H9 (cell line): ENCODE data around the gene LPP. TPM values are rescaled to one million over a fixed set of nuclear protein-coding genes. Genes with fewer than 3 reads are reported as not detected.

Experiments used
- DNase-seq: peaks from one replicate; pipeline ENCODE4 v3.0.0-alpha.2; 2017
- H2AFZ ChIP-seq: one replicate; pipeline ENCODE4 v1.6.1; 2013; ENCODE audit warnings: mild to moderate bottlenecking, low read length, control low read depth, moderate library complexity
- H2AK5ac ChIP-seq: 2 replicates; pipeline ENCODE4 v1.6.1; 2013; ENCODE audit warnings: low read length, control low read depth, mixed read lengths; ENCODE audit not compliant: insufficient read length
- H2BK120ac ChIP-seq: one replicate; pipeline ENCODE4 v1.6.1; 2013; ENCODE audit warnings: low read depth, mild to moderate bottlenecking, low read length, control low read depth, inconsistent platforms; ENCODE audit not compliant: poor library complexity, severe bottlenecking
- H2BK12ac ChIP-seq: 2 replicates; pipeline ENCODE4 v1.6.1; 2013; ENCODE audit warnings: low read length, control low read depth, mixed read lengths, low read depth; ENCODE audit not compliant: insufficient read length
- H2BK15ac ChIP-seq: 2 replicates; pipeline ENCODE4 v1.6.1; 2013; ENCODE audit warnings: low read depth, low read length, control low read depth
- H2BK20ac ChIP-seq: one replicate; pipeline ENCODE4 v1.6.1; 2013; ENCODE audit warnings: low read depth, mild to moderate bottlenecking, low read length, control low read depth, inconsistent platforms; ENCODE audit not compliant: poor library complexity, severe bottlenecking
- H2BK5ac ChIP-seq: 2 replicates; pipeline ENCODE4 v1.6.1; 2013; ENCODE audit warnings: low read length, control low read depth, mixed read lengths; ENCODE audit not compliant: insufficient read length
- H3K14ac ChIP-seq: 2 replicates; pipeline ENCODE4 v1.6.1; 2013; ENCODE audit warnings: low read length, control low read depth; ENCODE audit not compliant: insufficient read depth
- H3K18ac ChIP-seq: 2 replicates; pipeline ENCODE4 v1.6.1; 2013; ENCODE audit warnings: low read depth, mild to moderate bottlenecking, mixed read lengths, low read length, control low read depth; ENCODE audit not compliant: insufficient read length
- H3K23ac ChIP-seq: 2 replicates; pipeline ENCODE4 v1.6.1; 2013; ENCODE audit warnings: low read length, control low read depth, mixed read lengths, low read depth; ENCODE audit not compliant: insufficient read length
- H3K23me2 ChIP-seq: 2 replicates; pipeline ENCODE4 v1.6.1; 2013; ENCODE audit warnings: low read depth, mild to moderate bottlenecking, mixed read lengths, low read length, control low read depth; ENCODE audit not compliant: insufficient read length, poor library complexity, severe bottlenecking
- H3K27ac ChIP-seq: 2 replicates; pipeline ENCODE4 v1.5.1; 2013; ENCODE audit warnings: low read length, control low read depth, mixed read lengths, low read depth; ENCODE audit not compliant: insufficient read length
- H3K27me3 ChIP-seq: 2 replicates; pipeline ENCODE4 v1.6.1; 2013; ENCODE audit warnings: low read length, control low read depth, inconsistent platforms; ENCODE audit not compliant: insufficient read depth
- H3K4ac ChIP-seq: 2 replicates; pipeline ENCODE4 v1.6.1; 2013; ENCODE audit warnings: low read depth, mild to moderate bottlenecking, control low read depth, inconsistent platforms, low read length, moderate library complexity
- H3K4me1 ChIP-seq: 2 replicates; pipeline ENCODE4 v1.6.1; 2013; ENCODE audit warnings: low read length, control low read depth, inconsistent platforms; ENCODE audit not compliant: insufficient read depth
- H3K4me2 ChIP-seq: 2 replicates; pipeline ENCODE4 v1.6.1; 2013; ENCODE audit warnings: low read length, control low read depth, mixed read lengths; ENCODE audit not compliant: insufficient read length, insufficient read depth
- H3K56ac ChIP-seq: 2 replicates; pipeline ENCODE4 v1.6.1; 2013; ENCODE audit warnings: low read depth, mild to moderate bottlenecking, mixed read lengths, low read length, control low read depth; ENCODE audit not compliant: insufficient read length
- H3K79me1 ChIP-seq: 2 replicates; pipeline ENCODE4 v1.6.1; 2013; ENCODE audit warnings: low read depth, mild to moderate bottlenecking, moderate library complexity, low read length, control low read depth, inconsistent platforms; ENCODE audit not compliant: insufficient read depth, poor library complexity, severe bottlenecking
- H3K79me2 ChIP-seq: 2 replicates; pipeline ENCODE4 v1.6.1; 2013; ENCODE audit warnings: low read length, control low read depth, inconsistent platforms; ENCODE audit not compliant: insufficient read depth
- H3K9ac ChIP-seq: 2 replicates; pipeline ENCODE4 v1.6.1; 2013; ENCODE audit warnings: low read length, control low read depth, mixed read lengths; ENCODE audit not compliant: insufficient read length; ENCODE audit errors: extremely low read depth
- H3K9me3 ChIP-seq: one replicate; pipeline ENCODE4 v1.6.1; 2013; ENCODE audit warnings: low read depth, low read length, inconsistent platforms; ENCODE audit not compliant: control insufficient read depth
- H3T11ph ChIP-seq: one replicate; pipeline ENCODE4 v1.6.1; 2013; ENCODE audit warnings: mild to moderate bottlenecking, low read length, control low read depth, inconsistent platforms
- H4K20me1 ChIP-seq: one replicate; pipeline ENCODE4 v1.6.1; 2013; ENCODE audit not compliant: control insufficient read depth, insufficient read length, insufficient read depth
- H4K5ac ChIP-seq: 2 replicates; pipeline ENCODE4 v1.6.1; 2013; ENCODE audit warnings: low read depth, mild to moderate bottlenecking, mixed read lengths, low read length, control low read depth; ENCODE audit not compliant: insufficient read length
- H4K8ac ChIP-seq: replicated peaks from 2 replicates; pipeline ENCODE4 v1.6.1; 2013; ENCODE audit warnings: low read length, control low read depth, mixed read lengths, low read depth; ENCODE audit not compliant: insufficient read length
- H4K91ac ChIP-seq: 2 replicates; pipeline ENCODE4 v1.6.1; 2013; ENCODE audit warnings: low read depth, mild to moderate bottlenecking, moderate library complexity, mixed read lengths, low read length, control low read depth; ENCODE audit not compliant: insufficient read length
- H3K27ac Mint-ChIP-seq, 3 experiments: 2 replicates in 2 of 3; 3 replicates in 1 of 3; pipeline ENCODE4 v1.8.0; 2020 to 2021; ENCODE audit warnings: mixed read lengths in 3 of 3, mild to moderate bottlenecking in 1 of 3, moderate library complexity in 1 of 3
- H3K27me3 Mint-ChIP-seq: 2 replicates; pipeline ENCODE4 v1.8.0; 2021; ENCODE audit warnings: low read depth, mild to moderate bottlenecking, moderate library complexity, mixed read lengths
- H3K36me3 Mint-ChIP-seq, 3 experiments: 2 replicates in 2 of 3; 3 replicates in 1 of 3; pipeline ENCODE4 v1.8.0; 2020 to 2021; ENCODE audit warnings: low read depth in 3 of 3, mixed read lengths in 3 of 3; ENCODE audit not compliant: insufficient read depth in 1 of 3
- H3K4me1 Mint-ChIP-seq, 2 experiments: 2 replicates each; pipeline ENCODE4 v1.8.0; 2020; ENCODE audit warnings: mixed read lengths in 2 of 2
- H3K4me3 Mint-ChIP-seq, 2 experiments: 2 replicates in 1 of 2; 3 replicates in 1 of 2; pipeline ENCODE4 v1.8.0; 2020 to 2021; ENCODE audit warnings: mild to moderate bottlenecking in 2 of 2, mixed read lengths in 2 of 2, moderate library complexity in 1 of 2
- H3K9me3 Mint-ChIP-seq, 2 experiments: 2 replicates in 1 of 2; 3 replicates in 1 of 2; pipeline ENCODE4 v1.8.0; 2020; ENCODE audit warnings: mild to moderate bottlenecking in 2 of 2, mixed read lengths in 2 of 2, moderate library complexity in 1 of 2
- CTCF ChIP-seq: fragments of 200-600 bp; sonication (generic); conservative IDR thresholded peaks from 3 replicates; pipeline ENCODE4 v1.8.0; 2021; ENCODE audit warnings: antibody characterized with exemption, mild to moderate bottlenecking
- WGBS: extraction: QIAGEN DNeasy Blood & Tissue Kit; methylation state at CpG from one replicate; pipeline ENCODE4 v1.1.7; 2013; ENCODE audit warnings: missing lambda C conversion rate, low lambda C conversion rate, mixed read lengths; ENCODE audit not compliant: insufficient read length; ENCODE audit errors: extremely low coverage; 5-methylcytosine and 5-hydroxymethylcytosine counted together
- total RNA-seq: library from RNA; stranded (reverse); gene quantifications from 2 replicates; pipeline ENCODE4 v1.2.1, GENCODE V29; 2021

LPP gene
- total RNA-seq, 1 experiment from 2014 or later: 64.6 TPM

DNA sequence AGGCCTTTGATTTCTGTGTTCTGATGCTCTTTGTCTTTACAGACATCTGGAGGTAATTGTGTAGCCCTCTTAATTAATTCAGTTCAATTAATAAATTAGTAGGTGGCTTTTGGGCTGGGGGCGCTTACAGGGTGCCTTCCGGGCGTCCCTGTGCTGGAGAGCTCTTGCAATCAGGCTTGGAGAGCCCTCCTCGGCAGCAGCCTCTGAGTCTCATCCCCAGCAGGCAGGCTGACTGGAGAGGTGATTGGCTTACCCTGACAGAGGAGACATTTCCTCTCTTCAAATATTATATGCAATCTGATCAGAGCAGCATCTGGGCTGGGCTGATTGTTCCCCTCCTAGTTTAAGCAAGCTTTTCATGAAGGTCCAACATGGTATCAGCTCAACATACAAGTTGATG lies 250.7 kb downstream of the LPP start:
- Histone ChIP-seq H3T11ph (no peak overlapping the region), H4K8ac (no peak overlapping the region), H2AFZ (no peak overlapping the region), H3K56ac (no peak overlapping the region), H2BK12ac (no peak overlapping the region), H3K4me1 (no peaks in the 10 kb centered on the region), H2BK120ac (no peak overlapping the region), H2BK20ac (no peak overlapping the region), H4K91ac (no peak overlapping the region), H3K9me3 (no peaks in the 10 kb centered on the region), H3K27me3 (no peaks in the 10 kb centered on the region), H3K27ac (no peak overlapping the region), H4K20me1 (no peaks in the 10 kb centered on the region), H3K9ac (no peak overlapping the region), H3K4ac (no peak overlapping the region), H3K23ac (no peak overlapping the region), H2BK5ac (no peak overlapping the region), H3K79me1 (no peaks in the 10 kb centered on the region), H3K23me2 (no peaks in the 10 kb centered on the region), H2AK5ac (no peak overlapping the region), H3K4me2 (no peak overlapping the region), H3K79me2 (no peaks in the 10 kb centered on the region), H3K14ac (no peak overlapping the region), H2BK15ac (no peak overlapping the region), H3K18ac (no peak overlapping the region), H4K5ac (no peak overlapping the region)
- no peaks in the 10 kb centered on the region for H3K27me3 Mint-ChIP-seq
- DNase-seq: no peak
- peaks cover 0 to 3% (median 0%) of the 10 kb centered on the region in 3 experiments; a peak in 3 of 7 replicates for H3K36me3 Mint-ChIP-seq
- TF ChIP-seq CTCF: no peak
- H3K9me3 Mint-ChIP-seq: no peaks in the 10 kb centered on the region
- WGBS: no CpG with 5 or more reads among the region's 4 CpGs
- peaks cover 0 to 9% of the 10 kb centered on the region in 2 experiments; a peak in 2 of 4 replicates for H3K4me1 Mint-ChIP-seq
- no peak overlapping the region for H3K4me3 Mint-ChIP-seq
- H3K27ac Mint-ChIP-seq: no peak overlapping the region
